GM12891 (cell line): ENCODE data around the gene BACH1.

Experiments
- PAX5 ChIP-seq: IDR thresholded peaks from 2 replicates; pipeline ENCODE4 v1.6.1; 2011; ENCODE audit warnings: low read length, moderate library complexity, mild to moderate bottlenecking; ENCODE audit not compliant: insufficient read depth, severe bottlenecking
- POLR2A ChIP-seq: IDR thresholded peaks from 2 replicates; pipeline ENCODE4 v1.6.1; 2011; ENCODE audit warnings: low read depth, low read length, control low read depth
- POLR2AphosphoS5 ChIP-seq: IDR thresholded peaks from 2 replicates; pipeline ENCODE4 v1.6.1; 2011; ENCODE audit warnings: low read depth, low read length, control low read depth
- POU2F2 ChIP-seq: IDR thresholded peaks from 2 replicates; pipeline ENCODE4 v1.6.1; 2011; ENCODE audit warnings: low read depth, mild to moderate bottlenecking, control low read depth, low read length, moderate library complexity
- SPI1 ChIP-seq: IDR thresholded peaks from 2 replicates; pipeline ENCODE4 v1.6.1; 2011; ENCODE audit warnings: low read depth, low read length, control low read depth
- TAF1 ChIP-seq: IDR thresholded peaks from 2 replicates; pipeline ENCODE4 v1.6.1; 2011; ENCODE audit warnings: low read depth, low read length, control low read depth

- TF ChIP-seq POLR2A, result no peak
- no peak for TF ChIP-seq TAF1
- TF ChIP-seq POLR2AphosphoS5, result no peak
- TF ChIP-seq PAX5, result no peak
- TF ChIP-seq SPI1, result no peak
- no peak for TF ChIP-seq POU2F2
These were observed 21.3 kb upstream of the BACH1 start for GRCh38 chr21:29277442-29277841.
